Hepatocyte (in vitro differentiated cells): ENCODE measurements around the gene PDLIM5.

Experiments
- CTCF ChIP-seq: fragments of 200-600 bp; sonication (generic); IDR thresholded peaks from 2 replicates; pipeline ENCODE4 v1.5.1; 2016; ENCODE audit warnings: antibody characterized with exemption, mild to moderate bottlenecking; ENCODE audit not compliant: poor library complexity
- EZH2phosphoT487 ChIP-seq: fragments of 200-600 bp; sonication (generic); IDR thresholded peaks from one replicate; pipeline ENCODE4 v1.6.1; 2018; ENCODE audit warnings: antibody characterized with exemption, mild to moderate bottlenecking, low read depth, moderate library complexity; ENCODE audit not compliant: unreplicated experiment, severe bottlenecking

GRCh38 chr4:94416981-94417380 is 34.8 kb upstream of the PDLIM5 start:
- no peak for TF ChIP-seq CTCF
- no peak for TF ChIP-seq EZH2phosphoT487
